ENCODE results near the gene RECQL. TPM values are rescaled to one million over a fixed set of nuclear protein-coding genes. Genes with fewer than 3 reads are reported as not detected.

Gene RECQL
- total RNA-seq, 1 donor from 2014 or later: 50.4 TPM

DNA sequence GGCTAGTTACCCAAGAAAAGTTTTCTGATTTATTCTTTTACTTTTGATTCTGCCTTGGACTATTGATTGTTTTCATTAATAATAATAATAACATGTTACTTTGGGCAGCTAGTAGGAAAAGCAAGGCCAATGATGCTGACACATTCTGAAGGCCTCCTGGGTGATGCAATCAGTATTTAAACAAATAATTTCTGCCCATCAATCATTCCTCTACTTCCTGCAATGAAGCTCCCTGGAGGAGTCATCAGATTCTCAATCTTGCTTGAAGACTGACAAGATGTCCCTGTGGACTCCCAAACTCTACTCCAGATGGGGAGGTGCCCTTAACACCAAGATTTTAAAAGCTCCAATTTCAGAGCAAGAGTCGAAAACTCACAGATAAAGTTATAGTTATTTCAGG, 24.6 kb upstream of the RECQL start, which contains the start of gene SPX:
Gene SPX, plus strand, starts transcription at position 244 of the 400 bp plus-strand sequence. CDS start 177 bp downstream, outside the sequence.
- Histone ChIP-seq H3K27me3 (peaks cover 62% of the 10 kb centered on the region), H3K9me3 (ENCODE audit: low read depth) (no peaks in the 10 kb centered on the region), H3K27ac (no peak within 1 kb of the TSS), H3K4me3 (peak within 1 kb of the TSS; percentile 67), H3K79me2 (ENCODE audit: low read depth) (no peaks in the 10 kb centered on the region), H3K4me1 (peaks cover 3% of the 10 kb centered on the region), H2AFZ (replicated peaks) (peak within 1 kb of the TSS; percentile 98), H4K20me1 (ENCODE audit: low read depth) (no peaks in the 10 kb centered on the region), H3F3A (ENCODE audit: low read depth) (peaks cover 6% of the 10 kb centered on the region), H3K36me3 (no peaks in the 10 kb centered on the region), H3K9ac (no peak within 1 kb of the TSS), H3K4me2 (peak within 1 kb of the TSS; percentile 86)
- no peaks in the 10 kb centered on the region for H3K9me3 Mint-ChIP-seq
- H3K36me3 Mint-ChIP-seq: no peaks in the 10 kb centered on the region
- peaks cover 5% of the 10 kb centered on the region for H3K4me1 Mint-ChIP-seq
- no peak for TF ChIP-seq EZH2phosphoT487 (IDR thresholded peaks at IDR 0.05)
- peaks cover 3% of the 10 kb centered on the region for H3K27me3 Mint-ChIP-seq (ENCODE audit: insufficient read depth, low read depth)
- no peak for DNase-seq (ENCODE audit: low spot score)
- no peak within 1 kb of the TSS for H3K27ac Mint-ChIP-seq
- H3K4me3 Mint-ChIP-seq: peak within 1 kb of the TSS; percentile 86

DNA sequence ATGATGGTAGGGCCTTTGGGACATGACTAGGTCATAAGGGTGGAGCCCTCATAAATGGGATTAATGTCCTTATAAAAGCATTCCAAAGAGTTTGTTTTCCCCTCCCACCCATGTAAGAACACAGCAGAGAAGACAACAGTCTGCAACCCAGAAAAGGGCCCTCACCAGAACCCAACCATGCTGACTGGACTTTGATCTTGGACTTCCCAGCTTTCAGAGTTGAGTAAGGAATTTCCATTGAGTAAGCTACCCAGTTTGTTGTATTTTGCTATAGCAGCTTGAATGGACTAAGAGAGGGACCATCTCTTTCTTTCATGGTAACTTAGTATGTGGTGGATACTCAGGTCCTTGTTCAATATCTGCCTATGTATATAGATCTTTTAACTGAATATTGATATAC, 21.7 kb upstream of the RECQL start:
- H3K36me3 Mint-ChIP-seq: no peaks in the 10 kb centered on the region
- H3K27ac Mint-ChIP-seq: no peak overlapping the region
- no peaks in the 10 kb centered on the region for H3K9me3 ChIP-seq (ENCODE audit: low read depth)

DNA sequence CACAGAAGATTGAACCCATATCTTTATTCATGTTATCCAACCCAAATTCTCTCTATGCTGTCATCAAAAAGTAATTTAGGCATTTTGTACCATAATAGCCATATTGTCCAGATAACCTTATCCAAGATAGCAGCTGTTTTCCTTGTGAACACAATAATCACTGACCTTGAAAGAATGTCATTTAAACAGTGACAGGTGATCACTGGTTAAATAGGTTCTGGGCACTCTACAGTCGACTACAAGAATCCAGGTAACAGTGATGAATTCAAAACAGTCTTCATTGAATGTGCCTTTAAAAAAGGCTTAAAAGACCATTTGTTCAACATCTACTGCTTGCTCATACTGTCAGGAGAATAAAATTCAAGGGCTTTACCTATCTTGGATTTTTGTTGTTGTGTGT, 20.1 kb upstream of the RECQL start:
- H3K27me3 ChIP-seq: peaks cover 16% of the 10 kb centered on the region
- H3K9ac ChIP-seq: no peak overlapping the region
- no peaks in the 10 kb centered on the region for H3K9me3 ChIP-seq (ENCODE audit: low read depth)
- no peaks in the 10 kb centered on the region for H3K9me3 Mint-ChIP-seq
- H3K79me2 ChIP-seq (ENCODE audit: low read depth): no peaks in the 10 kb centered on the region
- no peak overlapping the region for H3K4me3 ChIP-seq
- TF ChIP-seq EZH2phosphoT487 (IDR thresholded peaks at IDR 0.05): no peak
- TF ChIP-seq, protein P1, sequence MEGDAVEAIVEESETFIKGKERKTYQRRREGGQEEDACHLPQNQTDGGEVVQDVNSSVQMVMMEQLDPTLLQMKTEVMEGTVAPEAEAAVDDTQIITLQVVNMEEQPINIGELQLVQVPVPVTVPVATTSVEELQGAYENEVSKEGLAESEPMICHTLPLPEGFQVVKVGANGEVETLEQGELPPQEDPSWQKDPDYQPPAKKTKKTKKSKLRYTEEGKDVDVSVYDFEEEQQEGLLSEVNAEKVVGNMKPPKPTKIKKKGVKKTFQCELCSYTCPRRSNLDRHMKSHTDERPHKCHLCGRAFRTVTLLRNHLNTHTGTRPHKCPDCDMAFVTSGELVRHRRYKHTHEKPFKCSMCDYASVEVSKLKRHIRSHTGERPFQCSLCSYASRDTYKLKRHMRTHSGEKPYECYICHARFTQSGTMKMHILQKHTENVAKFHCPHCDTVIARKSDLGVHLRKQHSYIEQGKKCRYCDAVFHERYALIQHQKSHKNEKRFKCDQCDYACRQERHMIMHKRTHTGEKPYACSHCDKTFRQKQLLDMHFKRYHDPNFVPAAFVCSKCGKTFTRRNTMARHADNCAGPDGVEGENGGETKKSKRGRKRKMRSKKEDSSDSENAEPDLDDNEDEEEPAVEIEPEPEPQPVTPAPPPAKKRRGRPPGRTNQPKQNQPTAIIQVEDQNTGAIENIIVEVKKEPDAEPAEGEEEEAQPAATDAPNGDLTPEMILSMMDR (IDR thresholded peaks at IDR 0.05): no peak
- no peak for TF ChIP-seq EZH2 (IDR thresholded peaks at IDR 0.05)
- H3K4me1 Mint-ChIP-seq: no peaks in the 10 kb centered on the region
- no peak overlapping the region for H3K4me3 Mint-ChIP-seq
- no peak overlapping the region for H2AFZ ChIP-seq (replicated peaks)
- H3K27ac Mint-ChIP-seq: no peak overlapping the region
- no peaks in the 10 kb centered on the region for H3F3A ChIP-seq (ENCODE audit: low read depth)
- H4K20me1 ChIP-seq (ENCODE audit: low read depth): no peaks in the 10 kb centered on the region
- H3K27me3 Mint-ChIP-seq (ENCODE audit: insufficient read depth, low read depth): peaks cover 2% of the 10 kb centered on the region
- no peaks in the 10 kb centered on the region for H3K36me3 Mint-ChIP-seq
- H3K27ac ChIP-seq: no peak overlapping the region
- H3K4me2 ChIP-seq: no peak overlapping the region
- peaks cover 7% of the 10 kb centered on the region for H3K36me3 ChIP-seq
- no peak for DNase-seq (ENCODE audit: low spot score)
- no peaks in the 10 kb centered on the region for H3K4me1 ChIP-seq

More for the DNA sequence above, 21.7 kb upstream of the RECQL start:
- no peaks in the 10 kb centered on the region for H3K9me3 Mint-ChIP-seq
- Histone ChIP-seq H3K36me3 (no peaks in the 10 kb centered on the region), H4K20me1 (ENCODE audit: low read depth) (no peaks in the 10 kb centered on the region), H3K9ac (no peak overlapping the region), H3K4me2 (no peak overlapping the region), H3K27me3 (peaks cover 33% of the 10 kb centered on the region), H3K4me3 (no peak overlapping the region), H3F3A (ENCODE audit: low read depth) (peaks cover 2% of the 10 kb centered on the region), H3K4me1 (peaks cover 1% of the 10 kb centered on the region), H3K79me2 (ENCODE audit: low read depth) (no peaks in the 10 kb centered on the region), H3K27ac (no peak overlapping the region), H2AFZ (replicated peaks) (no peak overlapping the region)
- no peak for DNase-seq (ENCODE audit: low spot score)
- H3K4me1 Mint-ChIP-seq: peaks cover 3% of the 10 kb centered on the region
- TF ChIP-seq EZH2phosphoT487 (IDR thresholded peaks at IDR 0.05): no peak
- TF ChIP-seq, protein P1 (IDR thresholded peaks at IDR 0.05): no peak
- no peak for TF ChIP-seq EZH2 (IDR thresholded peaks at IDR 0.05)
- peaks cover 5% of the 10 kb centered on the region for H3K27me3 Mint-ChIP-seq (ENCODE audit: insufficient read depth, low read depth)
- no peak overlapping the region for H3K4me3 Mint-ChIP-seq

DNA sequence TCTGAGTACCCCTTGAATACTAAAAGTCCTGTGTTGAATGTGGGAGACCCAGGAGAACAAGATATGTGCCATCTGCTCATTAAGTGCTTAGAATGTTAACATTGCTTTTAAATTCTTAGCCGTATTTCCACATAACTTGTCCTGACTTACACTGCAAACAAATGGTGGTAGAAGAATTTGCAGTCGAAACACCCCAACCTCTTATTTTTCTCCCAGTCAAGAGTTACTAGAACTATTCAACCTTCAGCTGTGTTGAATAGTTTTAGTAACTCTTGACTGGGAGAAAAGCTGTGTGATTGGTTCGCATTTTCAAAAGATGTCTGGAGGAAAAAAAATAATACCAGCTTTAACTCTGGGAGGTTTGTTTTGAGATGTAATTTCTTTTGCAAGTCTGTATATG, 17.0 kb upstream of the RECQL start:
- Histone ChIP-seq H3K27me3 (no peaks in the 10 kb centered on the region), H3K9me3 (ENCODE audit: low read depth) (no peaks in the 10 kb centered on the region), H3K27ac (no peak overlapping the region), H3F3A (ENCODE audit: low read depth) (no peaks in the 10 kb centered on the region), H3K9ac (no peak overlapping the region), H3K4me3 (no peak overlapping the region), H3K4me1 (no peaks in the 10 kb centered on the region), H3K4me2 (no peak overlapping the region), H4K20me1 (ENCODE audit: low read depth) (no peaks in the 10 kb centered on the region), H3K36me3 (peaks cover 17% of the 10 kb centered on the region), H2AFZ (replicated peaks) (no peak overlapping the region), H3K79me2 (ENCODE audit: low read depth) (no peaks in the 10 kb centered on the region)
- Mint-ChIP-seq H3K9me3 (no peaks in the 10 kb centered on the region), H3K4me3 (no peak overlapping the region), H3K27ac (no peak overlapping the region), H3K36me3 (no peaks in the 10 kb centered on the region), H3K4me1 (no peaks in the 10 kb centered on the region), H3K27me3 (ENCODE audit: insufficient read depth, low read depth) (peaks cover 2% of the 10 kb centered on the region)
- no peak for DNase-seq (ENCODE audit: low spot score)
- no peak for TF ChIP-seq EZH2 (IDR thresholded peaks at IDR 0.05)
- TF ChIP-seq, protein P1 (IDR thresholded peaks at IDR 0.05): no peak
- no peak for TF ChIP-seq EZH2phosphoT487 (IDR thresholded peaks at IDR 0.05)

All from neural progenitor cell (in vitro differentiated cells).